Panc1 (cell line): ENCODE measurements around the gene GPSM1. TPM values are rescaled to one million over a fixed set of nuclear protein-coding genes. Genes with fewer than 3 reads are reported as not detected.

Experiments
- ATAC-seq: fragments of 200-7000 bp; cut with Tn5 transposase; 2 replicates; pipeline ENCODE4 v1.9.1; 2020; ENCODE audit warnings: mild to moderate bottlenecking, moderate library complexity
- BruUV-seq: library from RNA; stranded (reverse); fragments of 400-500 nt; replicated peaks from 2 replicates; lab custom pipeline; 2021; lab: Mats Ljungman, UMichigan
- CTCF ChIA-PET: fragments of 300-600 bp; sonication (Branson Sonifier 250); formaldehyde crosslinking; loops from one replicate; lab custom pipeline; 2022; ENCODE audit warnings: antibody characterized with exemption; lab: Charles Lee
- POLR2A ChIA-PET: fragments of 300-600 bp; sonication (Branson Sonifier 250); formaldehyde crosslinking; loops from one replicate; lab custom pipeline; 2022; ENCODE audit warnings: antibody characterized with exemption; lab: Charles Lee
- DNase-seq: peaks from one replicate; pipeline ENCODE4 v3.0.0-alpha.2; 2010; ENCODE audit warnings: low read depth, low spot score
- H3K27ac ChIP-seq: 2 replicates; pipeline ENCODE4 v1.5.1; 2011; ENCODE audit warnings: mild to moderate bottlenecking, low read length, inconsistent platforms
- H3K27me3 ChIP-seq: fragments of 200-500 bp; sonication (Bioruptor generic); 2 replicates; pipeline ENCODE4 v1.6.0; 2014; ENCODE audit warnings: low read length, inconsistent platforms; ENCODE audit not compliant: control insufficient read depth, insufficient read depth
- H3K36me3 ChIP-seq: fragments of 200-500 bp; sonication (Bioruptor generic); 2 replicates; pipeline ENCODE4 v1.5.1; 2014; ENCODE audit warnings: inconsistent platforms, mild to moderate bottlenecking, low read length, moderate library complexity; ENCODE audit not compliant: control insufficient read depth, insufficient read depth
- H3K4me1 ChIP-seq: 2 replicates; pipeline ENCODE4 v1.5.1; 2011; ENCODE audit warnings: inconsistent platforms, mild to moderate bottlenecking, low read length, moderate library complexity; ENCODE audit not compliant: control insufficient read depth, insufficient read depth
- H3K4me3 ChIP-seq, 2 experiments: 2 replicates each; pipeline ENCODE4 v1.5.1; 2011 to 2012; ENCODE audit warnings: low read depth in 2 of 2, low read length in 2 of 2, mild to moderate bottlenecking in 2 of 2, inconsistent platforms in 1 of 2, moderate library complexity in 1 of 2
- H3K9me3 ChIP-seq: fragments of 200-500 bp; sonication (Bioruptor generic); 2 replicates; pipeline ENCODE4 v1.5.1; 2014; ENCODE audit warnings: low read depth, mild to moderate bottlenecking, inconsistent platforms, low read length, moderate library complexity; ENCODE audit not compliant: control insufficient read depth, insufficient read depth
- POLR2AphosphoS5 ChIP-seq: IDR thresholded peaks from 2 replicates; pipeline ENCODE4 v1.6.1; 2012; ENCODE audit warnings: mild to moderate bottlenecking, low read depth, low read length, moderate library complexity
- SIN3A ChIP-seq: IDR thresholded peaks from 2 replicates; pipeline ENCODE4 v1.6.1; 2012; ENCODE audit warnings: low read depth, mild to moderate bottlenecking, low read length, moderate library complexity, borderline replicate concordance; ENCODE audit not compliant: insufficient read depth
- TCF7L2 ChIP-seq: IDR thresholded peaks from 2 replicates; pipeline ENCODE4 v1.6.1; 2011; ENCODE audit warnings: mild to moderate bottlenecking, low read depth, low read length, inconsistent platforms
- in situ Hi-C: cut with HindIII; loops from 2 replicates; pipeline ENCODE4 v1.10.0; 2016; ENCODE audit warnings: low sequenced_read_pairs, low pct_unique_long_range_greater_than_20kb
- intact Hi-C: fragments of 100-400 bp; cut with micrococcal nuclease; formaldehyde crosslinking; loops from one replicate; pipeline ENCODE4 v1.10.0; 2022; ENCODE audit not compliant: unreplicated experiment
- total RNA-seq: library from RNA; stranded (reverse); gene quantifications from one replicate; pipeline ENCODE4 v1.2.1, GENCODE V29; 2021; ENCODE audit not compliant: unreplicated experiment
- TF ChIP-seq, protein P1 (sequence below), 2 experiments: IDR thresholded peaks; 2 replicates each; pipeline ENCODE4 v1.6.1; 2011 to 2012; ENCODE audit warnings: low read depth in 2 of 2, control low read depth in 1 of 2, low read length in 1 of 2, mild to moderate bottlenecking in 1 of 2, moderate library complexity in 1 of 2; ENCODE audit not compliant: insufficient read depth in 1 of 2
- TF ChIP-seq, protein P2 (sequence below): fragments of 450-650 bp; IDR thresholded peaks from 2 replicates; pipeline ENCODE4 v1.5.1; 2017; ENCODE audit warnings: mild to moderate bottlenecking

GPSM1 gene
- total RNA-seq, 1 experiment from 2014 or later: 14.2 TPM

DNA sequence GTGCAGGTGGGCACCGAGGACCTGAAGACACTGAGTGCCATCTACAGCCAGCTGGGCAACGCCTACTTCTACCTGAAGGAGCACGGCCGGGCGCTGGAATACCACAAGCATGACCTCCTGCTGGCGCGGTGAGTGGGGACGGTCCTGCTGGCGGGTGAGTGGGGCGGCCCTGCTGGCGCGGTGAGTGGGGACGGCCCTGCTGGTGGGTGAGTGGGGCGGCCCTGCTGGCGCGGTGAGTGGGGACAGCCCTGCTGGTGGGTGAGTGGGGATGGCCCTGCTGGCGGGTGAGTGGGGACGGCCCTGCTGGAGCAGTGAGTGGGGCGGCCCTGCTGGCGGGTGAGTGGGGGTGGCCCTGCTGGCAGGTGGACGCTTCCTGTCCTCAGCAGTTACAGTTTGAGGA lies 7.2 kb downstream of the GPSM1 start:
- no peak overlapping the region for H3K4me3 ChIP-seq
- no peak overlapping the region for H3K27ac ChIP-seq
- intact Hi-C loops (no loop called here), in situ Hi-C loops (no loop called here)
- H3K36me3 ChIP-seq: no peaks in the 10 kb centered on the region
- no peaks in the 10 kb centered on the region for H3K9me3 ChIP-seq
- TF ChIP-seq TCF7L2: no peak
- TF ChIP-seq, protein P1, sequence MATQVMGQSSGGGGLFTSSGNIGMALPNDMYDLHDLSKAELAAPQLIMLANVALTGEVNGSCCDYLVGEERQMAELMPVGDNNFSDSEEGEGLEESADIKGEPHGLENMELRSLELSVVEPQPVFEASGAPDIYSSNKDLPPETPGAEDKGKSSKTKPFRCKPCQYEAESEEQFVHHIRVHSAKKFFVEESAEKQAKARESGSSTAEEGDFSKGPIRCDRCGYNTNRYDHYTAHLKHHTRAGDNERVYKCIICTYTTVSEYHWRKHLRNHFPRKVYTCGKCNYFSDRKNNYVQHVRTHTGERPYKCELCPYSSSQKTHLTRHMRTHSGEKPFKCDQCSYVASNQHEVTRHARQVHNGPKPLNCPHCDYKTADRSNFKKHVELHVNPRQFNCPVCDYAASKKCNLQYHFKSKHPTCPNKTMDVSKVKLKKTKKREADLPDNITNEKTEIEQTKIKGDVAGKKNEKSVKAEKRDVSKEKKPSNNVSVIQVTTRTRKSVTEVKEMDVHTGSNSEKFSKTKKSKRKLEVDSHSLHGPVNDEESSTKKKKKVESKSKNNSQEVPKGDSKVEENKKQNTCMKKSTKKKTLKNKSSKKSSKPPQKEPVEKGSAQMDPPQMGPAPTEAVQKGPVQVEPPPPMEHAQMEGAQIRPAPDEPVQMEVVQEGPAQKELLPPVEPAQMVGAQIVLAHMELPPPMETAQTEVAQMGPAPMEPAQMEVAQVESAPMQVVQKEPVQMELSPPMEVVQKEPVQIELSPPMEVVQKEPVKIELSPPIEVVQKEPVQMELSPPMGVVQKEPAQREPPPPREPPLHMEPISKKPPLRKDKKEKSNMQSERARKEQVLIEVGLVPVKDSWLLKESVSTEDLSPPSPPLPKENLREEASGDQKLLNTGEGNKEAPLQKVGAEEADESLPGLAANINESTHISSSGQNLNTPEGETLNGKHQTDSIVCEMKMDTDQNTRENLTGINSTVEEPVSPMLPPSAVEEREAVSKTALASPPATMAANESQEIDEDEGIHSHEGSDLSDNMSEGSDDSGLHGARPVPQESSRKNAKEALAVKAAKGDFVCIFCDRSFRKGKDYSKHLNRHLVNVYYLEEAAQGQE (IDR thresholded peaks at IDR 0.05; ENCODE audit: insufficient read depth in 1 of 2, low read depth in 2 of 2, low read length in 1 of 2): no peak
- TF ChIP-seq POLR2AphosphoS5: no peak
- TF ChIP-seq SIN3A: no peak
- TF ChIP-seq, protein P2, sequence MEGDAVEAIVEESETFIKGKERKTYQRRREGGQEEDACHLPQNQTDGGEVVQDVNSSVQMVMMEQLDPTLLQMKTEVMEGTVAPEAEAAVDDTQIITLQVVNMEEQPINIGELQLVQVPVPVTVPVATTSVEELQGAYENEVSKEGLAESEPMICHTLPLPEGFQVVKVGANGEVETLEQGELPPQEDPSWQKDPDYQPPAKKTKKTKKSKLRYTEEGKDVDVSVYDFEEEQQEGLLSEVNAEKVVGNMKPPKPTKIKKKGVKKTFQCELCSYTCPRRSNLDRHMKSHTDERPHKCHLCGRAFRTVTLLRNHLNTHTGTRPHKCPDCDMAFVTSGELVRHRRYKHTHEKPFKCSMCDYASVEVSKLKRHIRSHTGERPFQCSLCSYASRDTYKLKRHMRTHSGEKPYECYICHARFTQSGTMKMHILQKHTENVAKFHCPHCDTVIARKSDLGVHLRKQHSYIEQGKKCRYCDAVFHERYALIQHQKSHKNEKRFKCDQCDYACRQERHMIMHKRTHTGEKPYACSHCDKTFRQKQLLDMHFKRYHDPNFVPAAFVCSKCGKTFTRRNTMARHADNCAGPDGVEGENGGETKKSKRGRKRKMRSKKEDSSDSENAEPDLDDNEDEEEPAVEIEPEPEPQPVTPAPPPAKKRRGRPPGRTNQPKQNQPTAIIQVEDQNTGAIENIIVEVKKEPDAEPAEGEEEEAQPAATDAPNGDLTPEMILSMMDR: no peak
- no peaks in the 10 kb centered on the region; the same call in 1 of the 2 replicates for H3K4me1 ChIP-seq
- BruUV-seq: no TSS peak
- no peak for DNase-seq
- ATAC-seq: no peak
- no peaks in the 10 kb centered on the region for H3K27me3 ChIP-seq
- CTCF ChIA-PET: no interaction called here
- POLR2A ChIA-PET: no interaction called here

DNA sequence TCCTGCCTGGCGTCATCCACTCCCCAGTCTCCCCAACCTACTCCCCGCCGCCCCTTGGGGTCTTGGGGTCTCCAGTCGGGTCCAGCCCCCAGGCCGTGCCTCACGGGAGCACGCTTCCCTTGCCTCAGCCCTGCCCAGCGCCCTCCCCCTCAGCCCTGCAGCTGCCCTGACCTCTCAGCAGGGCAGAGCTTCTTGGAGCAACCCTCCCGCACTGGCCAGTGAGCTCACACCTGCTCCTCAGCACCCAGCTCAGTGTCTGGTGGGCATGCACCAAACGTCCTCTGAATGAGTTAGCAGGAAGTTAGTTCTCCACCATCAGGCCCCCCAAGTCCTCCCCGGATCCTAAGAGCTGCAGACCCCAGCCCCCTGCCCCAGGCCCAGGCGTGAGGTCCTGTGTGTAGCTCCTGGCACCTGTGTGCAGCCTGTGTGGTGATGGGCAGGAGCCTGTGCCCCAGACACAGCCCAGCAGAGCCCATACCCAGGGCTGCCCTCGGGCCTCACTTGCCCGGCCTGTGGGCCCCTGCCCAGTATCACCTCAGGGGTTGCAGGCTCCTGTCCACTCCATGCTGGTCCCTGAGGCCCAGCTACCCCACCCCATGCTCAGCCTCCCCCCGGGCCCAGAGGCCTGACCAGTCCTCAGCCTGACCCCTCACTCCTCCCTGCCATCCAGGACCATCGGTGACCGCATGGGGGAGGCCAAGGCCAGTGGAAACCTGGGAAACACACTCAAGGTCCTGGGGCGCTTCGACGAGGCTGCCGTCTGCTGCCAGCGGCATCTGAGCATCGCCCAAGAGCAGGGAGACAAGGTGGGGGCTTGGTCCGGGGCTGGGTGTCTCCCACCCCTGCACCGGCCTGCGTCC lies 8.2 kb downstream of the GPSM1 start:
- no peaks in the 10 kb centered on the region; the same call in 1 of the 2 replicates for H3K4me1 ChIP-seq
- DNase-seq (no peak), ATAC-seq (no peak)
- no peak overlapping the region for H3K27ac ChIP-seq
- H3K4me3 ChIP-seq: no peak overlapping the region
- no peaks in the 10 kb centered on the region for H3K9me3 ChIP-seq
- ChIA-PET POLR2A (no interaction called here), CTCF (no interaction called here)
- H3K27me3 ChIP-seq: no peaks in the 10 kb centered on the region
- intact Hi-C loops (no loop called here), in situ Hi-C loops (no loop called here)
- BruUV-seq: no TSS peak
- TF ChIP-seq, protein P1 (IDR thresholded peaks at IDR 0.05; ENCODE audit: insufficient read depth in 1 of 2, low read depth in 2 of 2, low read length in 1 of 2): no peak
- no peaks in the 10 kb centered on the region for H3K36me3 ChIP-seq
